ENCODE data around the gene NACC2. TPM values are rescaled to one million over a fixed set of nuclear protein-coding genes. Genes with fewer than 3 reads are reported as not detected.
A peak's percentile ranks its signal among the peaks of the same experiment; 100 is the strongest.

NACC2 gene
- total RNA-seq, 1 donor from 2014 or later: 62.0 TPM

- no peak for DNase-seq (ENCODE audit: low read depth)
Measured at GRCh38 chr9:136023410-136024225, 71.5 kb downstream of the NACC2 start.

GRCh38 chr9:136022731-136023409, 72.2 kb downstream of the NACC2 start:
- DNase-seq (ENCODE audit: low read depth): no peak

- no peak for DNase-seq (ENCODE audit: low read depth)
Measured at GRCh38 chr9:136021872-136022681, 73.0 kb downstream of the NACC2 start.

- no peak for DNase-seq (ENCODE audit: low read depth)
Measured at GRCh38 chr9:136021171-136021871, 73.8 kb downstream of the NACC2 start.

- peak; percentile 3 for DNase-seq (ENCODE audit: low read depth)
Measured at GRCh38 chr9:136020671-136021070, 74.4 kb downstream of the NACC2 start.

GRCh38 chr9:136020206-136020605, 74.9 kb downstream of the NACC2 start:
- no peak for DNase-seq (ENCODE audit: low read depth)

- DNase-seq (ENCODE audit: low read depth): no peak
Measured at GRCh38 chr9:136019681-136020060, 75.4 kb downstream of the NACC2 start.

- DNase-seq (ENCODE audit: low read depth): no peak
Measured at GRCh38 chr9:136019041-136019680, 75.9 kb downstream of the NACC2 start.

GRCh38 chr9:136018257-136019031, 76.6 kb downstream of the NACC2 start:
- DNase-seq (ENCODE audit: low read depth): no peak

GRCh38 chr9:136017289-136018190, 77.5 kb downstream of the NACC2 start:
- no peak for DNase-seq (ENCODE audit: low read depth)

GRCh38 chr9:136016572-136017288, 78.4 kb downstream of the NACC2 start:
- no peak for DNase-seq (ENCODE audit: low read depth)

GRCh38 chr9:136015656-136016571, 79.2 kb downstream of the NACC2 start:
- no peak for DNase-seq (ENCODE audit: low read depth)

GRCh38 chr9:136014924-136015633, 80.0 kb downstream of the NACC2 start:
- DNase-seq (ENCODE audit: low read depth): no peak

GRCh38 chr9:136014147-136014923, 80.8 kb downstream of the NACC2 start:
- no peak for DNase-seq (ENCODE audit: low read depth)

GRCh38 chr9:136013524-136014034, 81.5 kb downstream of the NACC2 start:
- no peak for DNase-seq (ENCODE audit: low read depth)

GRCh38 chr9:136013116-136013515, 82.0 kb downstream of the NACC2 start:
- no peak for DNase-seq (ENCODE audit: low read depth)

Data from renal cortical epithelial cell (primary cell).